NT2/D1 (cell line): ENCODE measurements around the gene ADAMTSL1.

ENCODE experiments used
- SUZ12 ChIP-seq: IDR thresholded peaks from 2 replicates; pipeline ENCODE4 v1.6.1; 2011; ENCODE audit not compliant: insufficient read length, insufficient read depth; ENCODE audit errors: extremely low read depth
- YY1 ChIP-seq: IDR thresholded peaks from 2 replicates; pipeline ENCODE4 v1.6.1; 2011; ENCODE audit not compliant: insufficient read length, insufficient read depth

DNA sequence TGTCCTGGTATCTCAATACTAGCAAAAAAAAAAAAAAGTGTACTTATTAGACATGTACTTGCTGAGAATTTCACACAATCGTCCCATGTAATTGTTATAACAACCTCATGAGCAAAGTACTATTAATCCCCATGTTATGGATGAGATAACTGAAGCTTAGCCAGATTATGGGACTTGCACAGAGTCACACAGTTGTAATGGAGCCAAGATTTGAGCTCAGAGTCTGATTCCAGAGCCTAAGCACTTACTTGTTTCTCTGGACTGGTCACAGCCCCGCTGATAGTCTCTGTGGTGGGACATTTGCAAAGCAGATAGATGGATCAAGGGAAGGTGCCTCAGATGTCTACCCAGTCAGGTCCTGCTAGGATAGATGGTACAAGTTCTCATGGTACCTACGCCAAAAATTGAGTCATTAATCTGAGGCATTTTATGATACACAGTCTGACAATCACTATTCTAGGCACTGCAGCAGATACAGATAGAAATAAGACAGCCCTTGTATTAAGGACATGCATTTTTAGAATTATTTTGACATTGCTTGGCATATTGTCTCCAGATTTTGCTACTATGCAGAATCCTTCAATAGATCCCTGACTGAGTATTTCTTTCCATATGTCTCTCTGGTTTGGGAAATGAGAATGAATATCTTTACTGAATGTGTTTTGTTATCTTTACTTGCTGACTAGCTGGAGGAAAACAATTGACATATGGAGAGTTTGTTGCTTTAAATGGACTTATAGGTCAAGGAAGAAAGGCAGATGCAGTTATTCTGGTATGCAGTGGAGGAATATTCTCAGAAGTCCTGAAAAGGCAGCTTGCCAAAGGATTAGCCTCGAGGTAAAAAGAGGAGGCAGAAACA is 149.5 kb downstream of the ADAMTSL1 start:
- TF ChIP-seq SUZ12 (no peak), YY1 (no peak)
